ENCODE measurements around the gene TMEM59.

DNA sequence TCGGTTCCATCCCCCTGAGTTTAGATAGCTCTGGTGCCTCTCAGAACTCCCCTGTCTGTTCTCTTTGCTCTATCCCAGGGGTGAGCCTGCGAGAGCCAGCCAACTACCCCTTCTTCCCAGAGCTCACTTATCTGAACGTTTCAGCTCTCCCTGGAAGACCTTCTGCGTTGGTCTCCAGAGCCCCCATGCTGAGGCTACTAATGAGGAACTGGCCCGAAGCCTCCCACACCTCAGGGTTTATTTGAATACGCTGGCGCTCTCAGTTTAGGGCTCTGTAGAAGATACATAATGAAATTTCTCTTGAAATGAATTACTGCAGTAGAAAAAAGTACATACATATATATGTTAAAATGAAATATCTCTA is 43.9 kb upstream of the TMEM59 start:
- TF ChIP-seq EZH2 (IDR thresholded peaks at IDR 0.05; ENCODE audit: borderline replicate concordance, low read length), result no peak
- TF ChIP-seq CTCF (conservative IDR thresholded peaks at IDR 0.05 in 1 of 2, IDR thresholded peaks at IDR 0.05 in 1 of 2; ENCODE audit: extremely low read depth in 1 of 2, insufficient read depth in 1 of 2, low read depth in 1 of 2, low read length in 2 of 2), result no peak

Data from mammary epithelial cell (primary cell).